NCI-H748 (cell line): ENCODE results near the gene UAP1L1.

Source experiments
- DNase-seq: peaks from one replicate; lab custom pipeline; 2025; ENCODE audit not compliant: unreplicated experiment; lab: John Stamatoyannopoulos, UW

Gene UAP1L1

DNA sequence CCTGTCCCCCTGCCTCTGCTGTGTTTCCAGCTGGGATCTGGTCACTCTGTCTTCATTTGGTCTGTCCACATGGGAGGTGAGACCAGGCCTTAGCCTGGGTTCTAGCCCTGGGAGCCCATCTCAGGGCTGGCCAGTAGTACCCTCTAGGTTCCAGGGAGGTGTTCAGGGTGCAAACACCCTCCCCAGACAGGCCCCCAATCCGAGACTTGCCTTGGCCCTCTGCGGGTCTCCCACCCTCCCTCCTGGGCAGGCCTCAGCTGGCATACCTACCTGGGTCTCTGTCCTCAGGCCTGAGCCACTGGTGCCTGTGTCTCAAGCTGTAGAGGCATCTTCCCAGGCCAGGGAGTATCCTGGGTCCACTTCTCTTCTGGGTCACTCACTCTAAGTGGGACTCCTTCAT, 6.0 kb upstream of the UAP1L1 start:
- no peak for DNase-seq

- no peak for DNase-seq
These were observed 3.3 kb upstream of the UAP1L1 start for GRCh38 chr9:137073992-137074399.

GRCh38 chr9:137074657-137075274, 2.6 kb upstream of the UAP1L1 start:
- DNase-seq = no peak

- no peak for DNase-seq
These were observed 2.0 kb upstream of the UAP1L1 start for GRCh38 chr9:137075275-137075775.

GRCh38 chr9:137076636-137077009, 694 bp upstream of the UAP1L1 start:
- DNase-seq = no peak

DNA sequence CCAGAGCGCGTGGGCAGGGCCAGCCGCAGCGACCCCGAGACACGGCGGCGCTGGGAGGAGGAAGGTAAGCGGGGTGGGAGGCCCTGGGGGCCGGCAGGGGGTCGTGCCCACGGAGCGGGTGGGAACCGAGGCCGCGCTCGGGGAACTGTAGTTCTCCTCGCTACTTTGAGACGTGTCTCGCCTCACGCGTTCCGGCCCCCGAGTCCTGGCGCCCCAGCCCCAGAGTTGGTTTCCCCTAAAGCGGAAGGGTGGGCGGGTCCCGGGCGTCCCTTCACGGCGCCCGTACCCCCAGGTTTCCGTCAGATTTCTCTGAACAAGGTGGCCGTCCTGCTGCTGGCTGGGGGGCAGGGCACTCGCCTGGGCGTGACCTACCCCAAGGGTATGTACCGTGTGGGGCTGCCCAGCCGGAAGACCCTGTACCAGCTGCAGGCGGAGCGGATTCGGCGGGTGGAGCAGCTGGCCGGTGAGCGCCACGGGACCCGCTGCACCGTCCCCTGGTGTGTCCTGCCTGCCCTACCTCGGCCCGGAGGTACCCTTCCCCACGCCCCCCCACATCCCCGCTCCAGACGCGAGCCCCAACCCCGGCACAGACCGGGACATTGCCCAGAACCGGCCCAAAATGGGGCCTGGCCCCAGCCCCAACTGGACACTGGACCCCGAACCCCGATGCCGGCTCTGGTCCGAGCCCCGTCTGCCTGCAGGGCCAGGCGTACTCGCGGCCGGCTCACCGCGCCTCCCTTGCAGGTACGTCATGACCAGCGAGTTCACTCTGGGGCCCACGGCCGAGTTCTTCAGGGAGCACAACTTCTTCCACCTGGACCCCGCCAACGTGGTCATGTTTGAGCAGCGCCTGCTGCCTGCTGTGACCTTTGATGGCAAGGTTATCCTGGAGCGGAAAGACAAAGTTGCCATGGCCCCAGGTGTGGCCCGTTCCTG, 709 bp downstream of the UAP1L1 start:
- peak; percentile 52 for DNase-seq

DNA sequence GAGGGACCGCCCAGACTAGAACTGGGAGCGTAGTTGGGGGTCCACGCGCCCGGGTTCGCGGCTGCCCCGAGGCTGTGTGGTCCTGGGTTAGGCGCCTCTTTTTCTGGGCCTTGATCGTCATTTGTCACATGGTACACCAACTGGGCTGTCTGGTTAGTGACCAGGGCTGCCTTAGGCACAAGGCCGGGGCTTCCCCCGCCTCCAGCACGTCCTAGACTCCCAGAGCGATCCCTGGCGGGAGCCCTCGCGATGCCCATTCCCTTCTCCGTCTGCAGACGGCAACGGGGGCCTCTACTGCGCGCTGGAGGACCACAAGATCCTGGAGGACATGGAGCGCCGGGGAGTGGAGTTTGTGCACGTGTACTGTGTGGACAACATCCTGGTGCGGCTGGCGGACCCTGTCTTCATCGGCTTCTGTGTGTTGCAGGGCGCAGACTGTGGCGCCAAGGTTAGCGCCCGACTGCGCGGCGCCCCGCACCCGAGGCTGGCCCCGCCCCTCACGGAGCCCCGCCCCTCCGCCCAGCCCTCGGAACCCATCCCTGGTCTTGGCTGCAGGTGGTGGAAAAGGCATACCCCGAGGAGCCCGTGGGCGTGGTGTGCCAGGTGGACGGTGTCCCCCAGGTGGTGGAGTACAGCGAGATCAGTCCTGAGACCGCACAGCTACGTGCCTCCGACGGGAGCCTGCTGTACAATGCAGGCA, 1.5 kb downstream of the UAP1L1 start:
- no peak for DNase-seq

DNA sequence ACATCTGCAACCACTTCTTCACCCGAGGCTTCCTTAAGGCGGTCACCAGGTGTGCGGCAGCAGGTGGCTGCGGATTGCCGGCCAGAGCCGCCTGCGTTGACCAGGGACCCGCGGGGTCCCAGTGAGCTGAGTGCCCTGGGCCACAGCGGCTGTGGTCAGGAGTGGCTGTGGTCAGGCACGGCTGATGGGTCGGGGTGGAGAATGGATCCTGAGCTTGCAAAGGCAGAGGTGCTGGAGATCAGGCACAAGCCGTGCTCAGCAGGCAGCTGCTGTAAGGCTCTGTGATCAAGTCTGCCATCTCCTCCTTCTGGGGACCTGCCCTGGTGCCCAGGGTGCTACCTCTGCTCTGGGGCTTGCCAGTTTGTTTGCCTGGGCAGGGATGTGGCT, 2.1 kb downstream of the UAP1L1 start:
- no peak for DNase-seq

GRCh38 chr9:137080260-137081122, 3.2 kb downstream of the UAP1L1 start:
- no peak for DNase-seq

DNA sequence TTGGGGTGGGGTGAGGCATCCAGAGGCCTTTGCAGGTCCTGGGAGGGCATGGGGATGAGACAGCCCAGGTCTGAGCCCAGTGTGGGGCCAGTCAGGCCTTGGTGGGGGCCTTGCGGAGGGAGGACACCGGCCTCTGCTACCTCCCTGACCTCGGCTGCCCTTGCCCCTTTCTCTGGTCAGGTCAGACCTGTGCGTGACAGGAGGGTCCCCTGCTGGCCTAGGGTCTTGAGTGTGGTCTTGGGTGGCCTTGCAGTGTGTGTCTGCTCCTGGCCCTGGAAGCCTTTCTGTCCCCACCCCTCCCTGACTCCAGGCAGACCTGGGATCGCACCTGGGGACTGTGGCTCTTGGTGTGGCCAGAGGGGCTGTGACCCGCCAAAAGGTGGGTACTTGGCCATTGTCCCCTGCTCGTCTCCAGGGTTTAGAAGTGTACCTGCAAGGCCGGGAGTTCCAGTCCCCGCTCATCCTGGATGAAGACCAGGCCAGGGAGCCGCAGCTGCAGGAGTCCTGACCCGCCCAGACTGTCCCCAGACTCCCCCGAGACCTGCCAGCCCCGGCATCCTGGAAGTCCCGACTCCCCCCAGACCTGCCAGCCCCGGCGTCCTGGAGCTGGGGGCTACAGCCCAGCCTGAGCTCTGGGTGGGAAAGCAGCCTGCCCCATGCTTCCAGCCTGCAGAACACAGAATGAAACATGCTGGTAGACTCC, 5.1 kb downstream of the UAP1L1 start:
- no peak for DNase-seq

DNA sequence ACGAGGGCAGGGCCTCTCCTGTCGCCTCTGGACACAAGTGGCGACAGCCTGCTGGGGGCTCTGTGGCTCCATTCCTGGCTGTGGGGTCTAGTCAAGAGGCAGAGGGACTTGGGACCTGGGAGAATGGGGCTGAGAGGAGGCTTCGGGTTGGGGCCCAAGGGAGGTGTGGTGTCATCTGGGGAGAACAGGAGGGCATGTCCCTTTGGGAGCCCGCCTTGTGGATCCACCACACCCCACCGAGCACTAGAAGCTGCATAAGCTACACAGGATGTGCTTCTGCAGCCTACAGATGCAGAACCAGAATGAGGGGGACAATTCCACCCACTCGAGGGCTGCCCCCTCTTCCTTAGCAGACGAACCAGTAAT, 5.6 kb downstream of the UAP1L1 start:
- DNase-seq = no peak

DNA sequence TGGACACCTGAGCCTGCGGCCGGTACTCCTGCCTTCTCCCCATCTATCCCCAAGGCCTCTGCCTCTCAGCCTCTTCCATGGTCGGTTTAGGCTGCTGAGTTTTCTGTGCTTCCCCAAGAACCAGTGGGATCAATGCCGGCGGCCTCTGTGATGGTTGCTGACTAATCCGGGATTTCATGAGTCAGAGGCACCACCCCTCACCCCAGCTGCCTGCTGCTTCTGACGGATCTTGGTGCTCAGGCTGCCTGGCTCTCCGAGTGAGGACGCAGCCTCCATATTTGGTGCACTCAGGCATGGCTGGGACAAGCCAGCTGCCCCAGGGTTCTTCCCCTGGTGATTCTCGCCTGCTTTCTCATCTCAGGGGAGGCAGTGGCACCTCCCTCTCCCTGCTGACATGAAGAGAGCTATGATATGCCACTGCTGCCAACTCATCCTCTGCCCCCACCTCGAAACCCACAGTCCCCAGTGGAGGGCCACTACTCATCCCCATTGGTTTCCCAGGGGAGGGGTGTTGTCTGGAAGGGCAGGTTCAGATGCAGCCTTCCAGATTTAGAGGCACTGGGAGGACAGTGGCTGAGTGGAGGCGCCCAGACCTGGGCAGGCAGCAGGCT, 6.2 kb downstream of the UAP1L1 start:
- no peak for DNase-seq

DNA sequence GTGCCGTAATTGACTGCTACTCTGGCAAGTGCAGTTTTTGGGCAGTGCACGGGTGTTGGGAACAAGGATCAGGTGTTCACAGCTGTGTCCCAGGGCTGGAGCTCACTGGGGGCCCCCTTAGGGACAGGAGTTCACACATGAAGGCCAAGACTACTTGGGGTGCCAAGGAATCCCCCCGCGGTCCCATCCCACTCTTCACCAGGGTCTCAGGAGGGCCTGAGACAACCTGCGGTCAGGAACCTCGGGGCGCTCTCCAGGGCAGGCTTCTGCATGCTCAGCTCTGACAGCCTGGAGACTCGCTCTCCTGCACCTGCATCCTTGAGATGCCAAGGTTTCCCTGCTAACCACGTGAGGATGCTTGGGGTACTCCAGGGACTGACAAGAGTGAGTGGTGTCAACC, 7.2 kb downstream of the UAP1L1 start:
- no peak for DNase-seq

DNA sequence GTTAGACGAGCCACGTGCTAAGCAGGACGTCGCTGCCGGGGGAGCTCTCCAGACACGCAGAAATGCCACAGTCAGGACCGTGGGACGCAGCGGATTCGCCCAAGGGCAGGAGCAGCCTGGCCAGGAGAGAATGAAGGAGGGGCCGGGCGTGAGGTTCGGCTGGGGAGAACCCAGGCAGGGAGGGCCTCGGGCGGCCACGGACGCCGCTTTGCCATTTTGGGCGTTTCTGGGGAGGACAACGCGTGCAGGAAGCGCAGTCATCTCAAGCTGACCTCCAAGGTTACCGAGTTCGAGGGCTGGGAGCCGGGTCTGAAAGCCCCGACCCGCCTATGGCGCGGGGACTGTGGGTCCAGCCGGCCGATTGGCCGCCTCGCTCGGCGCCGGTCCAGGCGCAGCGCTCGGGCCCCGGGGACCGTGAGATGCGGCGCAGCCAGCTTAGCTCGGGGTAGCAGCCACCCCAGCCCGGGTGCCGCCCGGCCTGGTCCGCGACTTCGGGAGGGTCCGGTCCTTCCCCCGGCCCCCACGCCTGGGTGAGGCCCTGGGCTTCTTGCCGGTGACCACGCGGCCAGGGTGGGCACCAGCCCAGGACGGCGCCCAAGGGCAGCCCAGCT, 8.7 kb downstream of the UAP1L1 start:
- peak; percentile 35 for DNase-seq

DNA sequence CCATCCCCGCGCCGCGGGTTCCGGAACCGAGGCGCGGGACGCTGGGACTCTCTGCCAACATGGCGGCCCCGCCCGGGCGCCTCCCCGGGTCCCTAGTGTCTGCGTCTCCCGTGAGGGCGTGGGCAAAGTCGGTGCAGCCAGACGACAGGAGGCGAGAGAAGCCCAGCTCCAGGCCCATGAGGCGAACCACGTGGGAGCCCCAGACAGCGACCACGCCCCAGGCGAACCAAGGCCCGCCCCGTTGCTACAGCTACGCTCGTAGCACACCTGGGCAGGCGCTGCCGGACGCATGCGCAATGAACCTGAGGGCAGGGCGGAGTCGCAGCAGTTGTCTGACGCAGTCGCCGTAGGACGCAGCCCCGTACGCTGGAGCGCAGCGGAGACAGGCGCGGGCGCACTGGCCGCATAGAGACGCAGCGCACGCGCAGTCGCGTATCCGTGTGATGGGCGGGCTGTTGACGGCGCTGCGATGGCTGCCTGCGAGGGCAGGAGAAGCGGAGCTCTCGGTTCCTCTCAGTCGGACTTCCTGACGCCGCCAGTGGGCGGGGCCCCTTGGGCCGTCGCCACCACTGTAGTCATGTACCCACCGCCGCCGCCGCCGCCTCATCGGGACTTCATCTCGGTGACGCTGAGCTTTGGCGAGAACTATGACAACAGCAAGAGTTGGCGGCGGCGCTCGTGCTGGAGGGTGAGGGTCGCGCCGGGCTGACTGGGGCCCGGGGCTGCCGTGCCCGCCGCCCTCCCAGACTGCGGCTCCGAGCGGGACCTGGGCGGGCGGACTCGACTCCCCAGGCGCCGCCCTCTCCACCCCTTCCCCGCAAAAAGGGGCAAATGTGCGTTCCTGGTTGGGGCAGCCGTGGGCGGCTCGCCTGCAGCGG, 9.5 kb downstream of the UAP1L1 start, which contains the start of gene MAN1B1:
Gene MAN1B1 (plus strand): TSS at position 455 of the 878 bp plus-strand sequence. CDS start 15 bp downstream, at position 470.
- peak; percentile 99 for DNase-seq

- peak; percentile 50 for DNase-seq
These were observed 10.2 kb downstream of the UAP1L1 start for GRCh38 chr9:137087409-137087925.

- no peak for DNase-seq
These were observed 10.8 kb downstream of the UAP1L1 start for GRCh38 chr9:137088121-137088520.
